ENCODE data around the gene TIE1.

GRCh38 chr1:43327549-43328292 lies 26.9 kb downstream of the TIE1 start:
- no peak for TF ChIP-seq TAF1 (IDR thresholded peaks at IDR 0.05; ENCODE audit: borderline replicate concordance, insufficient read depth, low read length)
- TF ChIP-seq REST (IDR thresholded peaks at IDR 0.05; ENCODE audit: insufficient read depth in 1 of 2, low read depth in 2 of 2, low read length in 2 of 2), result no peak
- no peak for TF ChIP-seq POLR2AphosphoS5 (IDR thresholded peaks at IDR 0.05; ENCODE audit: low read depth, low read length)

Measured in PFSK-1 (cell line).